Stimulated activated naive CD8-positive, alpha-beta T cell treated with anti-CD3 and anti-CD28 coated beads, Interleukin-15, Interleukin-2, amounts not matched to agents 100 ng/mL and 50 ng/mL, for 24 hours (primary cell): ENCODE results near the gene MYH11.
"Not testable (repeated sequence)": the region's sequence is repeated elsewhere in the genome, so short reads cannot be mapped to it uniquely, and the experiment has no call there.

Experiments used
- H3K27ac Mint-ChIP-seq: one replicate; pipeline ENCODE4 v1.8.0; 2021; ENCODE audit warnings: mild to moderate bottlenecking, mixed read lengths
- H3K27me3 Mint-ChIP-seq: one replicate; pipeline ENCODE4 v1.8.0; 2021; ENCODE audit warnings: mixed read lengths
- H3K36me3 Mint-ChIP-seq: one replicate; pipeline ENCODE4 v1.8.0; 2021; ENCODE audit warnings: low read depth, mixed read lengths
- H3K4me1 Mint-ChIP-seq: one replicate; pipeline ENCODE4 v1.8.0; 2021; ENCODE audit warnings: low read depth, mixed read lengths
- H3K4me3 Mint-ChIP-seq: one replicate; pipeline ENCODE4 v1.8.0; 2021; ENCODE audit warnings: mild to moderate bottlenecking, mixed read lengths
- H3K9me3 Mint-ChIP-seq: one replicate; pipeline ENCODE4 v1.8.0; 2021; ENCODE audit warnings: mixed read lengths

The MYH11 gene

DNA sequence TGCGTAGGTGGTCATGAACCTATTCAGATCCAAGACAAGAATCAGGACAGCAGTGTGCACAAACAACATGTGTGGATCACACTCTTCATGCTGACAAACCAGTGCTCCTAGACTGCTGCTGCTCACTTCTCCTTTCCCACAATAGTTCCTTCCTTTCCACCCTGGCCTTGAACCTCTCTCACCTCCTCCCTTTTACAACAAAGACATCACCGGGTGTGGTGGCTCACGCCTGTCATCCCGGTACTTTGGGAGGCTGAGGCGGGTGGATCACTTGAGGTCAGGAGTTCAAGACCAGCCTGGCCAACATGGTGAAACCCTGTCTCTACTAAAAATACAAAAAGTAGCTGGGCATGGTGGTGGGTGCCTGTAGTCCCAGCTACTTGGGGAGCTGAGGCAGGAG lies 67.0 kb downstream of the MYH11 start:
- not testable (repeated sequence) for H3K4me3 Mint-ChIP-seq, H3K36me3 Mint-ChIP-seq, H3K27ac Mint-ChIP-seq, H3K9me3 Mint-ChIP-seq, H3K27me3 Mint-ChIP-seq, H3K4me1 Mint-ChIP-seq

DNA sequence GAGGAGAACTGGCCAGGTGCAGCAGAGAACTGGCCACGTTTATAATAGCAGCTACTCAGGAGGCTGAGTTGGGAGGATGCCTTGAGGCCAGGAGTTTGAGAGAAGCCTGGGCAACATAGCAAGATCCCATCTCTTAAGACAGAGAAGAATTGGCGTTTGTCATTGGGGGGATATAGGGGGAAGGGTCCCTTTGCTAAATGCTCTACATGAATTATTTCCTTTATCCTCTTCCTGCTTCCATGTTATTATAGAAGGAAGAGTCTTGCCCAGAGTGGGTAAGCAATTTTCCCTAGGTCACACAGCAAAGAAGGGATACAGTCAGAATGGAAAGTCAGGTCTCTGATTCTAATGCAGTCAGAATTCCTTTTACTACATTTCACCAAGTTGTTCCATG lies 68.0 kb downstream of the MYH11 start:
- Mint-ChIP-seq H3K36me3 (no peaks in the 10 kb centered on the region), H3K27ac (no peak overlapping the region), H3K27me3 (no peaks in the 10 kb centered on the region), H3K4me1 (no peaks in the 10 kb centered on the region), H3K9me3 (no peaks in the 10 kb centered on the region), H3K4me3 (no peak overlapping the region)

DNA sequence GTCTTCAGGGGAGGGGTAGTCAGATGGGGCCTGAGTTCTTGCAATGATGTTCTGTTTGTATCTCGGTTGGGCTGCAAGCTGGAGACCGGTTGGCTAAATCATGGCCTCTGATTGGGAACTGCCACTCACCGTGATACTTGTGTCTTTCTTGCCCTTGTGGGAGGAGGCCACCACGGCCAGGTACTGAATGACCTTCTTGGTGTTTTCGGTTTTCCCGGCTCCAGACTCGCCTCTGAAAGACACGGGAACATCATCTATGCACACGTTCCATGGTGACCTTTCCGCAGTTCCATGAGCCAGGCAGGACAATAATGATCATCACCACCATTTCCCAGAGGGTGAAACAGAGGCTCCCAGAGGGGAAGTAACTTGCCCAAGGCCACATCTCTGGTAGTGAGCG lies 70.3 kb downstream of the MYH11 start:
- no peak overlapping the region for H3K4me3 Mint-ChIP-seq
- H3K9me3 Mint-ChIP-seq, result no peaks in the 10 kb centered on the region
- no peak overlapping the region for H3K27ac Mint-ChIP-seq
- no peaks in the 10 kb centered on the region for H3K27me3 Mint-ChIP-seq
- no peaks in the 10 kb centered on the region for H3K4me1 Mint-ChIP-seq
- H3K36me3 Mint-ChIP-seq, result no peaks in the 10 kb centered on the region

- Mint-ChIP-seq H3K27me3 (no peaks in the 10 kb centered on the region), H3K36me3 (no peaks in the 10 kb centered on the region), H3K4me1 (no peaks in the 10 kb centered on the region), H3K4me3 (no peak overlapping the region), H3K9me3 (no peaks in the 10 kb centered on the region), H3K27ac (no peak overlapping the region)
Measured at GRCh38 chr16:15785386-15786059, 71.3 kb downstream of the MYH11 start.

- Mint-ChIP-seq H3K4me1 (no peaks in the 10 kb centered on the region), H3K27ac (no peak overlapping the region), H3K36me3 (no peaks in the 10 kb centered on the region), H3K4me3 (no peak overlapping the region), H3K9me3 (no peaks in the 10 kb centered on the region), H3K27me3 (no peaks in the 10 kb centered on the region)
Measured at GRCh38 chr16:15783985-15784384, 72.8 kb downstream of the MYH11 start.

DNA sequence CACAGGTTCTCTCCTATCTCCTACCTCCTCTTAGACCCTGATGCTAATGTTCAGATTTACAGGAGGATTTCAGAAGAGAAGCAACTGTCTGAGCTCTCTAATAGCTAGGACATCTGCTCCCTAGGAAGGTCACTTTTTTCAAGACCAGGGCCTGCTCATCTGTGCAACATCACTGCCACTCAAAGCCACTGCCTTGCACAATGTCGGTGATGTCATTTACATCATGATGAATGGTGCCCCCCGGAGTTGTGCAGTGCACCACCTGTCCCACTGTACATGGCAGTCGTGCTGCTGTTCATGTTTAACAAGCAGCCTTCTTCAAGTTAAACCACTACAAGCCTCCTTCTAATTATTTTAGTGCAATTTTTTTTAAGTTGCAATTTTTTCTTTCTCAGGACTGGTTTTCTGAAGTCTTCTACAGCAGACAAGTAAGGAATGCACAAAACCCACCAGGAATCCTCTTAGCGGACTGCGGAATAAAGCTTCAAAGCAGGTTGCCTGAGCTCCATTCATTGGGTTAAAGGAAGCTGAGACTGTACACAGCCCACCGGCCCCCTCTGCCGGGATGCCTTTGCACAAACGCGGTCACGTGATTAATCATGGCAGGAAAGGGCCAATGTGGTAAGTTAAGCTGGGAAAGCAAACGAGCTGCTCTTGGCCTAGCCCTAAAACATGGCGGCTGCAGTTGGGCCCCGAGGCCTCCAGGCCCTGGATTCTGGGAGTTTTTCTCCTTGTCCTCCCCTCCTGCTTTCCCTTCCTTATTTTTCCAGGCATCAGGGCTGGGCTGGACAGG lies 74.1 kb downstream of the MYH11 start:
- no peak overlapping the region for H3K27ac Mint-ChIP-seq
- H3K9me3 Mint-ChIP-seq, result no peaks in the 10 kb centered on the region
- H3K36me3 Mint-ChIP-seq, result no peaks in the 10 kb centered on the region
- no peak overlapping the region for H3K4me3 Mint-ChIP-seq
- no peaks in the 10 kb centered on the region for H3K4me1 Mint-ChIP-seq
- peaks cover 4% of the 10 kb centered on the region for H3K27me3 Mint-ChIP-seq

GRCh38 chr16:15781650-15782049 lies 75.2 kb downstream of the MYH11 start:
- H3K9me3 Mint-ChIP-seq, result no peaks in the 10 kb centered on the region
- no peak overlapping the region for H3K4me3 Mint-ChIP-seq
- peaks cover 4% of the 10 kb centered on the region for H3K27me3 Mint-ChIP-seq
- no peaks in the 10 kb centered on the region for H3K36me3 Mint-ChIP-seq
- no peaks in the 10 kb centered on the region for H3K4me1 Mint-ChIP-seq
- no peak overlapping the region for H3K27ac Mint-ChIP-seq

- peaks cover 4% of the 10 kb centered on the region for H3K27me3 Mint-ChIP-seq
Measured at GRCh38 chr16:15780805-15781204, 76.0 kb downstream of the MYH11 start.

DNA sequence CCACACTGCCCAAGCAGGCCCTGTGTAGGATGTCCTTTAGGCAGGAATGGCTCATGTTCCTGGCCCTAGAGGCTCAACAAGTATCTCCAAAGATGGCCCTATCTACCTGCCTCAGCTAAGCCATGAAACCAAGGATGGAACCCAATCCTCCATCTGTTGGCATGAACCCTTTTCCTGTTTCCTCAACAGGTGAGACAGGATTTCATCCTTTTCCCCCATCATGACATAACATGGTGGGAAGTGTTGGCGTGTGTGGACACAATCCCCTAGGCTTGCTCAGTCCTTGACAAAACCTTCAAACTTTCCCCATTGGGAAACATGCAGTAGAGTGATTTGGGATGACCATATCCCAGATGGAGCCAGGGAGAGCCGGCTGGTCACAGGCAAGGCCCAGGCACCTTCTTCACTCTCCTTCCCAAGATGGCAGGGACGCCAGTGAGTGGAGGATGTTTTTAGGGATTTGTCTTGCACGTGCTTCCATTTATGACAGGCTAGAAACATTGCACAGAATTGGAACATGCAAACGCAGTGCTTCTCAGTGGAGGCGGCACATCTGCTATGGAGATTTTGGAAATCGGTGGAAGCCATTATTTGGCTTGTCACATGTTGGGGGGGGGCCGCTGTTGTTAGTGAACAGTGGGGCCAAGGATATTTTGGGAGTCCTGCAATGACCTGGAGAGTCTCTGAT lies 77.0 kb downstream of the MYH11 start:
- Mint-ChIP-seq H3K4me1 (no peaks in the 10 kb centered on the region), H3K4me3 (no peak overlapping the region), H3K27me3 (peaks cover 4% of the 10 kb centered on the region), H3K9me3 (no peaks in the 10 kb centered on the region), H3K36me3 (no peaks in the 10 kb centered on the region), H3K27ac (no peak overlapping the region)

More at GRCh38 chr16:15780805-15781204, 76.0 kb downstream of the MYH11 start:
- Mint-ChIP-seq H3K4me3 (no peak overlapping the region), H3K4me1 (no peaks in the 10 kb centered on the region), H3K9me3 (no peaks in the 10 kb centered on the region), H3K36me3 (no peaks in the 10 kb centered on the region), H3K27ac (no peak overlapping the region)

- Mint-ChIP-seq H3K27me3 (peaks cover 4% of the 10 kb centered on the region), H3K4me3 (no peak overlapping the region), H3K4me1 (no peaks in the 10 kb centered on the region), H3K36me3 (no peaks in the 10 kb centered on the region), H3K9me3 (no peaks in the 10 kb centered on the region), H3K27ac (no peak overlapping the region)
Measured at GRCh38 chr16:15778999-15779614, 77.7 kb downstream of the MYH11 start.

DNA sequence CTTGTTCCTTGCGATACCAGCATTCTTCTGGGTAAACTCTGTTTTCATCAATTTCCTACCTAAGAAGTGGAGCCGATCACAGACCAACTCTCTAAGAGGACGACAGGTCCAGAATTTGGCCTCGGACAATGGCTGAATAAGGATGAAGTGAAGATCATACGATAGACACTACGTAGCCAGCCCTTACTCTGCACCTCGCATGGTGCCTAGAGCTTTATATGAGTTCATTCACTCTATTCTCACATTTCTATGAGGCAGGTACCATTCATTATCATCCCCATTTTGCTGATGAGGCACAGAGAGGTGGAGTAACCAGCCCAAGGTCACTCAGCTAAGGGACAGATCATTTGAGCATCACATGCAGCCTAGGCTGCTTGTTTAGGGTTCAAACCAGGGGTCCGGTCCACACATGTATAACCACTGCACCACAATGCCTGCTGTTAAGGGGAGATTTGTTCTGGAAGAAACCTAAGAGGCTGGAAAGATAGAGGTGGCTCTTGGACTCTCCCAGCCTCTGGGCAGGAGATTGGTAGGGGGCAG lies 78.6 kb downstream of the MYH11 start:
- no peaks in the 10 kb centered on the region for H3K9me3 Mint-ChIP-seq
- no peak overlapping the region for H3K27ac Mint-ChIP-seq
- no peaks in the 10 kb centered on the region for H3K36me3 Mint-ChIP-seq
- peaks cover 4% of the 10 kb centered on the region for H3K27me3 Mint-ChIP-seq
- no peak overlapping the region for H3K4me3 Mint-ChIP-seq
- no peaks in the 10 kb centered on the region for H3K4me1 Mint-ChIP-seq

DNA sequence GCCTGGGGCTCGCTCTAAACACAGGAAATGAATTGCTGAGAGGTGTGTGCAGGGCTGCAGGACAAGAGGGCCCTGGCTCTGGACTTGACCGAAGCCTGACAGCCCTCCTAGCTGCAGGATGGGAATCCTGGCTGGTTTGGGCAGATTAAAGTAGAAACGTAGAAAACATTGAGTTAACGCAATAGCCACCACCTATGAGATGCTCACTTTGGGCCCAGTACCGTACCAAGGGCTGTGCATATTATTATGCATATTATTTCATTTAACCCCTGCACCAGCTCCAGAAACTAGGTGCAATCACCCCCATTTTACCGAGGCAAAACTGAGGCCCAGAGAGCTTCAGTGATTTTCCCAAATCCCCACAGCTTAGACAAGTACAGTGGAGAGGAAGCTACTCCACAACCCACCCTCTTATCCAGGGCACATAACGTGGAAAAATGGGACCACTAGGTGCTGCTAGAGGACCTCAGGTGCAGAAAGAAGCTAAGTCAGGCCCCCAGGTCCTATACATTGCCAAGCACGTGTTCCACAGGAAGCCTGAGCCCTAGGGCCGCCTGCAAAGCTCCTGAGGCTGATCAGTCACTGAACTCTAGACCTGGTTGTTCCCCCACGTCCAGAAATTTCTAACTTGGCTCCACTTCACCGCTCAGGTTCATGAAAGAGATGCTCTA lies 79.2 kb downstream of the MYH11 start:
- Mint-ChIP-seq H3K36me3 (no peaks in the 10 kb centered on the region), H3K4me3 (no peak overlapping the region), H3K27ac (no peak overlapping the region), H3K9me3 (no peaks in the 10 kb centered on the region), H3K27me3 (peaks cover 4% of the 10 kb centered on the region), H3K4me1 (no peaks in the 10 kb centered on the region)

DNA sequence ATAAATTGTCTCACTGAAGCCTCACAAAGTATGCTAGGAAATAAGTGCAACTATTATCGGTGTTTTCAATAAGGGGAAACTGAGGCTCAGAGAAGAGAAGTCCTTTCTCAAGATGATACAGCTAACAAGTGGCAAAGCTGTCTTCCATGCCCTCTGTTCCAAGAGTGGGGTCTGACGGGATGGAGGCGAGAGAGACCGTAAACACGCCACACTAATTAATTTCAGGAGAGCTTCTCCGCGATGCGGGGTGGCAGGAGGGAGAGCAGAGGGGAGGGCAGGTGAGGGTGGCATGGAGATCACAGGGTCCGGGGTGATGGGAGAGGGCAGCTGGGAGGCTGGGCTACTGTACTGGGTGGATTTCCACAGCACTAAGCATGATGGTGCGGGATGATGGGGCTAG lies 80.3 kb downstream of the MYH11 start:
- no peaks in the 10 kb centered on the region for H3K9me3 Mint-ChIP-seq
- no peaks in the 10 kb centered on the region for H3K36me3 Mint-ChIP-seq
- H3K27ac Mint-ChIP-seq, result no peak overlapping the region
- no peak overlapping the region for H3K4me3 Mint-ChIP-seq
- no peaks in the 10 kb centered on the region for H3K4me1 Mint-ChIP-seq
- peaks cover 4% of the 10 kb centered on the region for H3K27me3 Mint-ChIP-seq

DNA sequence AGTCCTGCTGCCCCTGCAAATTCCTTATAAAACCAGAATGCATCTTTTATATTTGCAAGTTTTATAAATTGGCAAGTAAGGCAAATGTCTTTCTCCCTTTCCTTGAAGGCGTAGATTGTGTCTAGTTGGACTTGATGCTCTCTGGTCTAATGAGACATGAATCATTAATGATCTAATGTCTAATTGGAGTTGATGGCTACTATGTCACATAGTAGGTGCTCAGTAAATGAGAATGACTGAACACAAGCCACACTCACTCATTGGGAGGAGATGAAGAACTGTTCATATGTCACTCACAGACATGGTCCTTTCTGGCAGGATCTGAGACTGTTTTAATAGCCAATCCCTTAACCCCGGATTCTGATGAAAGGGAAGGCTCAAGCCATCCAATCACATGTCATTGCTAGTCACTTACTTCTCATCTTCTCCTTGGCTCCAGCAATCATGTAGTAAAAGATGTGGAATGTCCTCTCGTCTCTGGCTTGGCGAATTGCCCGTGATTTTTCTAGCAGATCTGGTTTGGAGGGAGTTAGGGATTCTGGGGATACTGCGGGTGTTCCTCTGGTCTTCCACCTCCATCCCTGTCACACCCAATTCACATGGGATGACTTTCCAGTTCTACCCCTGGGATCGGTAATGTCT lies 81.0 kb downstream of the MYH11 start:
- H3K36me3 Mint-ChIP-seq, result no peaks in the 10 kb centered on the region
- peaks cover 4% of the 10 kb centered on the region for H3K27me3 Mint-ChIP-seq
- H3K4me3 Mint-ChIP-seq, result no peak overlapping the region
- H3K27ac Mint-ChIP-seq, result no peak overlapping the region
- H3K9me3 Mint-ChIP-seq, result no peaks in the 10 kb centered on the region
- no peaks in the 10 kb centered on the region for H3K4me1 Mint-ChIP-seq
